Measurements from ENCODE around the gene SLC1A2. TPM values are rescaled to one million over a fixed set of nuclear protein-coding genes. Genes with fewer than 3 reads are reported as not detected.

Gene SLC1A2
- total and polyA plus RNA-seq, 3 donors from 2014 or later: 0.74 to 7.5 (median 1.1) TPM

DNA sequence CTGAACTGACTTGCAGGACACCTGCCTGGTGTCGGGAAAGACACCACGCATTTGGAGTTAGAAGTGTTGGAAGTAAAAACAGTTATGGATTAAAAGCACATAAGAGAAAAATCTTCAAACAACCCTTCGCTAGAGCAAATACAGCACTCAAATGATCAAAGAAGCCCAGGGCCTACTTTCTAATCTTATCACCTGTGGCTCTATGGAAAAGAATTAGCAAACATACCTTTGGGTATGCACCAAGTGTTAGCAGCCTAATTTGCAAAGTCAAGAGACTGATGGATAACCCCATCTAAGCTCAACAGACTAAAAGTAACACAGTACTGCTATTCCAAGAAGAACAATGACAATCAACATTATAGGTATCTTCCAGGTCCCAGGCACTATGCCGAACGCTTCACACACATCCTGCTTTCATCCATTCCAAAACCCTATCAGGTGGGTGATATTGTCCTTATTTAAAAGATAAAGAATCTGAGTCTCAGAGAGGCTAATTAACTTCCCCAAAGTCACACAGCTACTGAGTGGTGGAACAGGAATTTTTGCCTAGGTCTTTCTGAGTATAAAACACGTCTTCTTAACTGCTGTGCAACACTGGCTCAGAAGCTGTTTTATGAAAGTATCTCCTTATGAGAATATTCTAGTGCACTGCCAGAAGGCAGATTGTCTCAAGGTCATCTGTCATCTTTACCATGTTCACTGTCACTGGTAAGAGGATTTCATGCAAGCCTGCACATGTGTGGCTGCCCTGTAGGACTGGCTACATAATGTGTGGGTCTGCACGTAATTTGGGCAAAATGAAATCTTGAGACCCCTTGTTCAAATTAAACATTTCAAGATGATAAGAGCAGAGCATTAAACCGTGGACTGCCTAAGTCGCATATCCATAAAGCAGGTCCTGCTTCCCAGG, 16.4 kb downstream of the SLC1A2 start:
- no peaks in the 10 kb centered on the region for H3K36me3 ChIP-seq (ENCODE audit: low read depth, missing control alignments)
- intact Hi-C loops (cut with DNase I; ENCODE audit: low total_unique reads): no loop called here
- no peak for DNase-seq
- 76 to 79% methylated on average over 9 of the region's 9 CpGs for WGBS, 2 donors
- no peaks in the 10 kb centered on the region for H3K4me1 ChIP-seq
- H3K9me3 ChIP-seq: no peaks in the 10 kb centered on the region
- no peak overlapping the region for H3K4me3 ChIP-seq
- H3K27me3 ChIP-seq: no peaks in the 10 kb centered on the region
- no peak overlapping the region for H3K27ac ChIP-seq
- TF ChIP-seq, protein P1, sequence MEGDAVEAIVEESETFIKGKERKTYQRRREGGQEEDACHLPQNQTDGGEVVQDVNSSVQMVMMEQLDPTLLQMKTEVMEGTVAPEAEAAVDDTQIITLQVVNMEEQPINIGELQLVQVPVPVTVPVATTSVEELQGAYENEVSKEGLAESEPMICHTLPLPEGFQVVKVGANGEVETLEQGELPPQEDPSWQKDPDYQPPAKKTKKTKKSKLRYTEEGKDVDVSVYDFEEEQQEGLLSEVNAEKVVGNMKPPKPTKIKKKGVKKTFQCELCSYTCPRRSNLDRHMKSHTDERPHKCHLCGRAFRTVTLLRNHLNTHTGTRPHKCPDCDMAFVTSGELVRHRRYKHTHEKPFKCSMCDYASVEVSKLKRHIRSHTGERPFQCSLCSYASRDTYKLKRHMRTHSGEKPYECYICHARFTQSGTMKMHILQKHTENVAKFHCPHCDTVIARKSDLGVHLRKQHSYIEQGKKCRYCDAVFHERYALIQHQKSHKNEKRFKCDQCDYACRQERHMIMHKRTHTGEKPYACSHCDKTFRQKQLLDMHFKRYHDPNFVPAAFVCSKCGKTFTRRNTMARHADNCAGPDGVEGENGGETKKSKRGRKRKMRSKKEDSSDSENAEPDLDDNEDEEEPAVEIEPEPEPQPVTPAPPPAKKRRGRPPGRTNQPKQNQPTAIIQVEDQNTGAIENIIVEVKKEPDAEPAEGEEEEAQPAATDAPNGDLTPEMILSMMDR (IDR thresholded peaks at IDR 0.05): no peak

DNA sequence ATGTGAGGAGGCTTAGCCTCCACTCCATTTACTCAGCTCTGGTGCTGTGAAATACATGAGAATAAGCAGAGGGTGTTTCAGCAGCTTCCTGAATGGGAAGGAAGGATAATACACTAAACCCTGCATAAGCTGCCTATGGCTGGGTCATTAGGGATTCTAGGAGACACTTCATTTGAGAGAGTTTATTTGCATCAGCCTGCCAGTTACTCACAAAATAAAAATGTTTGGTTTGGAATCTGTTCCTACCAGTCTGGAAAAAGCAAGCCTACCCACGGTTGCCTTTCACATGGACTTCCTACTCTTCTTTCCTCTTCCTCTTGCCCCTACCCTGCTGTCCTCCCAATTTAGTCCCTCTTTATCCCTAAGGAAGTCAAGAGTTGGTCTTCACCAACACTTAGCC, 20.5 kb downstream of the SLC1A2 start:
- 83 to 86% methylated on average over 1 of the region's 1 CpG for WGBS, 2 donors
- no peak for TF ChIP-seq POLR2A (IDR thresholded peaks at IDR 0.05)
- TF ChIP-seq, protein P1 (IDR thresholded peaks at IDR 0.05): no peak
- H3K36me3 ChIP-seq (ENCODE audit: low read depth, missing control alignments): no peaks in the 10 kb centered on the region
- DNase-seq: no peak
- H3K27ac ChIP-seq: no peak overlapping the region
- no peaks in the 10 kb centered on the region for H3K27me3 ChIP-seq
- H3K9me3 ChIP-seq: no peaks in the 10 kb centered on the region
- intact Hi-C loops (cut with DNase I; ENCODE audit: low total_unique reads): loop anchor here (10.0 kb wide), 1 partner anchor 474 kb away; no protein-coding TSS in a partner anchor
- H3K4me3 ChIP-seq: no peak overlapping the region
- no peaks in the 10 kb centered on the region for H3K4me1 ChIP-seq

DNA sequence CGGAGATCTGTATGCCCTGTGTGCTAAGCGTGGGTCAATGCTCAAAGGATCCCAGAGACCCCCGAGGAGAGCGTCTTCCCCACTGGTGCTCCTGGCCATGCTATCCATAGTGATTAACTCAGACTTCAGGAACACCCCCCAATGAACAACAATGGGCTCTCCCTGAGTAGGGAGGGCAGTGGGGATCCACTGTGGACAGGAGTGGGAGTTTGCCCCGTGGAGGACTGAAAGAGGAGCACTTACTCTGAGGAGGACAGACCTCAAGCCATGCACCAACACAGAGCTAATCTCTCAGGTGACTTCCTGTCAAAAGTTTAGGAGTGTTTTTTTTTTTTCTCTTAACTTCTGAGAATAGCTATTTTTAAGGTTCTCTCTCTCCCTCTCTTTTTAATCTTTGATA, 24.4 kb downstream of the SLC1A2 start:
- Histone ChIP-seq H3K4me1 (no peaks in the 10 kb centered on the region), H3K27me3 (no peaks in the 10 kb centered on the region), H3K4me3 (no peak overlapping the region), H3K27ac (no peak overlapping the region), H3K36me3 (ENCODE audit: low read depth, missing control alignments) (no peaks in the 10 kb centered on the region), H3K9me3 (no peaks in the 10 kb centered on the region)
- WGBS, 2 donors: 92 to 98% methylated on average over 5 of the region's 5 CpGs
- TF ChIP-seq, protein P1 (IDR thresholded peaks at IDR 0.05): no peak
- no peak for TF ChIP-seq POLR2A (IDR thresholded peaks at IDR 0.05)
- no peak for DNase-seq
- intact Hi-C loops (cut with DNase I; ENCODE audit: low total_unique reads): loop anchor here (10.0 kb wide), 1 partner anchor 470 kb away; no protein-coding TSS in a partner anchor

DNA sequence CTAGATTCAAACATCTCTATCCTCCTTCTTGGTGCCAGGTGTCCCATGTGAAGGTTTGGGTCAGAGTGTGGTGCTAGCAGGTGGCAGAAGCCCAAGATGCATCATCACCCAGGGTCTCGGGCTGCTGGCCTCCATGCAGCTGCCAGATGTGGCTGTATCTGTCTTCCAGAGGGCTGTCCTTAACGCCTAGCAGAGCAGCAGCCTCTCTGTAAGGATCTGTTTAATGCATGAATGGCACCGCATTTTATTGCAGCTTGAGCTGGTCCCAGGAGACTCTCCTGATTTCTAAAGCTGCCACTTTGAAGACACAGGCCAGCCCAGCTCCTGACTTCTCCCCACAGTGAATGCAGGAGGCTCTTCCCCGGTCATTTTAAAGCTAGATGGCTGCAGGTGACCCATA, 26.3 kb downstream of the SLC1A2 start:
- no peak overlapping the region for H3K27ac ChIP-seq
- WGBS, 2 donors: 62 to 74% methylated on average over 1 to 4 of the region's 4 CpGs
- no peaks in the 10 kb centered on the region for H3K27me3 ChIP-seq
- no peaks in the 10 kb centered on the region for H3K36me3 ChIP-seq (ENCODE audit: low read depth, missing control alignments)
- no peaks in the 10 kb centered on the region for H3K9me3 ChIP-seq
- intact Hi-C loops (cut with DNase I; ENCODE audit: low total_unique reads): loop anchor here (10.0 kb wide), 1 partner anchor 468 kb away; no protein-coding TSS in a partner anchor
- H3K4me3 ChIP-seq: no peak overlapping the region
- H3K4me1 ChIP-seq: no peaks in the 10 kb centered on the region
- TF ChIP-seq, protein P1 (IDR thresholded peaks at IDR 0.05): no peak
- TF ChIP-seq POLR2A (IDR thresholded peaks at IDR 0.05): no peak
- DNase-seq: no peak
